SK-N-SH (cell line): ENCODE measurements around the gene SLCO3A1. TPM values are rescaled to one million over a fixed set of nuclear protein-coding genes. Genes with fewer than 3 reads are reported as not detected.

Experiments used
- CTCF ChIA-PET: fragments of 300-600, 350-600 bp; formaldehyde crosslinking; extraction: SDS; loops from one replicate; lab custom pipeline; 2021; lab: Yijun Ruan, JAX
- POLR2A ChIA-PET: fragments of 350-600 bp; sonication (Branson Sonifier 250); formaldehyde crosslinking; extraction: SDS; loops from one replicate; lab custom pipeline; 2020; ENCODE audit warnings: antibody characterized with exemption, inconsistent platforms; lab: Yijun Ruan, JAX
- DNase-seq: peaks from one replicate; pipeline ENCODE4 v3.0.0; 2012
- H2AFZ ChIP-seq: fragments of 200-600 bp; sonication (generic); 2 replicates; pipeline ENCODE4 v1.8.1; 2016; ENCODE audit warnings: antibody characterized with exemption, mild to moderate bottlenecking, low read depth
- H3F3A ChIP-seq: fragments of 200-600 bp; sonication (generic); replicated peaks from 2 replicates; pipeline ENCODE3; 2016; ENCODE audit warnings: antibody characterized with exemption, mild to moderate bottlenecking; ENCODE audit not compliant: insufficient read depth
- H3K27ac ChIP-seq, 2 experiments: fragments of 200-500 bp in 1 of 2; fragments of 200-600 bp in 1 of 2; sonication (Bioruptor generic) in 1 of 2; sonication (generic), shearing (Covaris generic) in 1 of 2; 2 replicates each; pipeline versions ENCODE4 v1.5.1 to v1.6.1; 2014 to 2016; ENCODE audit warnings: low read depth in 2 of 2, inconsistent platforms in 1 of 2, low read length in 1 of 2, mild to moderate bottlenecking in 1 of 2, mixed read lengths in 1 of 2
- H3K27me3 ChIP-seq: fragments of 200-600 bp; sonication (generic), shearing (Covaris generic); 2 replicates; pipeline ENCODE4 v1.6.1; 2016; ENCODE audit warnings: mixed run types; ENCODE audit not compliant: insufficient read depth
- H3K36me3 ChIP-seq, 2 experiments: fragments of 200-500 bp in 1 of 2; fragments of 200-600 bp in 1 of 2; sonication (Bioruptor generic) in 1 of 2; sonication (generic) in 1 of 2; replicated peaks in 1 of 2; 2 replicates each; pipeline versions ENCODE3 to v1.5.1; 2014 to 2016; ENCODE audit warnings: low read length in 1 of 2, mild to moderate bottlenecking in 1 of 2; ENCODE audit not compliant: insufficient read depth in 2 of 2, control insufficient read depth in 1 of 2
- H3K4me1 ChIP-seq, 2 experiments: fragments of 200-500 bp in 1 of 2; fragments of 200-600 bp in 1 of 2; sonication (Bioruptor generic) in 1 of 2; sonication (generic), shearing (Covaris generic) in 1 of 2; 2 replicates each; pipeline versions ENCODE4 v1.5.1 to v1.6.1; 2014 to 2016; ENCODE audit warnings: low read depth in 1 of 2, low read length in 1 of 2, mixed run types in 1 of 2; ENCODE audit not compliant: insufficient read depth in 2 of 2, control insufficient read depth in 1 of 2
- H3K4me2 ChIP-seq: fragments of 200-600 bp; sonication (generic), shearing (Covaris generic); 2 replicates; pipeline ENCODE4 v1.6.1; 2017; ENCODE audit warnings: mixed run types
- H3K4me3 ChIP-seq, 2 experiments: fragments of 200-500 bp in 1 of 2; fragments of 200-600 bp in 1 of 2; sonication (Bioruptor generic) in 1 of 2; sonication (generic), shearing (Covaris generic) in 1 of 2; 2 replicates each; pipeline versions ENCODE4 v1.5.1 to v1.8.1; 2014 to 2016; ENCODE audit warnings: low read depth in 2 of 2, inconsistent platforms in 1 of 2, low read length in 1 of 2, mild to moderate bottlenecking in 1 of 2, mixed read lengths in 1 of 2, moderate library complexity in 1 of 2
- H3K79me2 ChIP-seq: fragments of 200-600 bp; sonication (generic); 2 replicates; pipeline ENCODE4 v1.8.1; 2017; ENCODE audit warnings: mild to moderate bottlenecking; ENCODE audit not compliant: insufficient read depth
- H3K9ac ChIP-seq: fragments of 200-600 bp; sonication (generic); 2 replicates; pipeline ENCODE4 v1.6.1; 2017; ENCODE audit warnings: mixed run types
- H3K9me2 ChIP-seq: fragments of 200-600 bp; sonication (generic); 2 replicates; pipeline ENCODE4 v1.6.1; 2017; ENCODE audit warnings: mixed run types
- H3K9me3 ChIP-seq: fragments of 200-600 bp; sonication (generic); 2 replicates; pipeline ENCODE4 v1.6.1; 2017; ENCODE audit warnings: mixed run types, mild to moderate bottlenecking, moderate library complexity
- H4K20me1 ChIP-seq: fragments of 200-600 bp; sonication (generic); 2 replicates; pipeline ENCODE4 v1.6.1; 2017; ENCODE audit warnings: mild to moderate bottlenecking, mixed run types; ENCODE audit not compliant: insufficient read depth
- CTCF ChIP-seq: fragments of 200-600 bp; sonication (generic); IDR thresholded peaks from 2 replicates; pipeline ENCODE4 v1.6.1; 2017; ENCODE audit warnings: antibody characterized with exemption, mild to moderate bottlenecking, moderate library complexity
- FOSL2 ChIP-seq: IDR thresholded peaks from 2 replicates; pipeline ENCODE4 v1.4.0; 2012; ENCODE audit warnings: low read depth, mild to moderate bottlenecking, moderate library complexity, borderline replicate concordance
- FOXM1 ChIP-seq: IDR thresholded peaks from 2 replicates; pipeline ENCODE4 v1.4.0; 2012; ENCODE audit warnings: low read depth, mild to moderate bottlenecking
- MEF2A ChIP-seq: IDR thresholded peaks from 2 replicates; pipeline ENCODE4 v1.4.0; 2012; ENCODE audit warnings: low read depth, borderline replicate concordance
- NFIC ChIP-seq: IDR thresholded peaks from 2 replicates; pipeline ENCODE4 v1.4.0; 2012; ENCODE audit warnings: borderline replicate concordance
- NRF1 ChIP-seq: IDR thresholded peaks from 2 replicates; pipeline ENCODE4 v1.6.1; 2012; ENCODE audit warnings: low read depth, mild to moderate bottlenecking, low read length
- PBX3 ChIP-seq: IDR thresholded peaks from 2 replicates; pipeline ENCODE4; 2012
- POLR2AphosphoS5 ChIP-seq: IDR thresholded peaks from 2 replicates; pipeline ENCODE4 v1.6.1; 2012; ENCODE audit warnings: low read depth, low read length
- RFX5 ChIP-seq: IDR thresholded peaks from 2 replicates; pipeline ENCODE4 v1.6.1; 2012; ENCODE audit warnings: mild to moderate bottlenecking, improper control_type of control experiment, low read length
- SIN3A ChIP-seq: IDR thresholded peaks from 2 replicates; pipeline ENCODE4 v1.6.1; 2012; ENCODE audit warnings: low read depth, mild to moderate bottlenecking, low read length, moderate library complexity, borderline replicate concordance
- SMC3 ChIP-seq: IDR thresholded peaks from 2 replicates; pipeline ENCODE4 v1.6.1; 2012; ENCODE audit warnings: low read depth, low read length, improper control_type of control experiment
- TCF12 ChIP-seq: IDR thresholded peaks from 2 replicates; pipeline ENCODE4 v1.4.0; 2012
- TEAD4 ChIP-seq: IDR thresholded peaks from 2 replicates; pipeline ENCODE4 v1.4.0; 2012; ENCODE audit warnings: mild to moderate bottlenecking, borderline replicate concordance; ENCODE audit not compliant: insufficient read depth
- USF1 ChIP-seq: IDR thresholded peaks from 2 replicates; pipeline ENCODE4 v1.4.0; 2012; ENCODE audit warnings: low read depth, borderline replicate concordance
- YY1 ChIP-seq: IDR thresholded peaks from 2 replicates; pipeline ENCODE4 v1.4.0; 2012; ENCODE audit warnings: low read depth, mild to moderate bottlenecking
- ZBTB33 ChIP-seq: IDR thresholded peaks from 2 replicates; pipeline ENCODE4 v1.4.0; 2012; ENCODE audit warnings: low read depth, borderline replicate concordance
- WGBS: methylation state at CpG from one replicate; pipeline ENCODE4 v1.1.6; 2017; ENCODE audit warnings: low lambda C conversion rate; 5-methylcytosine and 5-hydroxymethylcytosine counted together
- polyA plus RNA-seq, 3 experiments: library from polyadenylated mRNA; depleted of rRNA; stranded (reverse); fragments of >200 nt; gene quantifications; 2 replicates each; pipeline ENCODE4 v1.2.3, GENCODE V29; 2012

Gene SLCO3A1
- polyA plus RNA-seq, 1 of the 3 experiments (the other 2 are of a cell fraction): 19.7 TPM

- Histone ChIP-seq H3K9me3 (no peaks in the 10 kb centered on the region), H3K9ac (no peak overlapping the region), H3F3A (no peaks in the 10 kb centered on the region), H3K27ac (no peak overlapping the region), H3K4me3 (no peak overlapping the region), H3K27me3 (no peaks in the 10 kb centered on the region), H3K4me2 (no peak overlapping the region), H2AFZ (no peak overlapping the region), H3K4me1 (no peaks in the 10 kb centered on the region), H3K36me3 (no peaks in the 10 kb centered on the region), H3K79me2 (no peaks in the 10 kb centered on the region), H3K9me2 (no peaks in the 10 kb centered on the region), H4K20me1 (no peaks in the 10 kb centered on the region)
- ChIA-PET CTCF (interaction anchor here (1.0 to 2.3 kb wide), 4 partner anchors 9 to 238 kb away, joined by 3 to 9 read pairs (median 8); partner anchors contain the start of gene SLCO3A1), POLR2A (no interaction called here)
- 80% methylated on average over 3 of the region's 3 CpGs for WGBS
- DNase-seq: no peak
- TF ChIP-seq TCF12: no peak
- no peak for TF ChIP-seq RFX5
- no peak for TF ChIP-seq FOSL2
- TF ChIP-seq TEAD4: no peak
- no peak for TF ChIP-seq PBX3
- no peak for TF ChIP-seq YY1
- TF ChIP-seq CTCF: no peak
- no peak for TF ChIP-seq SMC3
- no peak for TF ChIP-seq NFIC
- no peak for TF ChIP-seq FOXM1
- no peak for TF ChIP-seq SIN3A
- no peak for TF ChIP-seq POLR2AphosphoS5
- no peak for TF ChIP-seq NRF1
- TF ChIP-seq ZBTB33: no peak
- no peak for TF ChIP-seq USF1
- TF ChIP-seq MEF2A: no peak
- TF ChIP-seq, all 33 proteins: peak for 0
Measured at GRCh38 chr15:91844341-91844740, 9.2 kb upstream of the SLCO3A1 start.
